Measurements from ENCODE around the gene PLCG1.
A peak's percentile ranks its signal among the peaks of the same experiment; 100 is the strongest.

Gene PLCG1

GRCh38 chr20:41139227-41140093 lies 2.1 kb downstream of the PLCG1 start:
- intact Hi-C loops (cut with DNase I), result no loop called here
- peak in 2 of 42 donors; percentile 13 to 18 for DNase-seq

GRCh38 chr20:41140226-41141133 lies 3.1 kb downstream of the PLCG1 start:
- no peak for DNase-seq
- intact Hi-C loops (cut with DNase I), result no loop called here

- intact Hi-C loops (cut with DNase I), result no loop called here
- no peak for DNase-seq
Measured at GRCh38 chr20:41141153-41141815, 3.9 kb downstream of the PLCG1 start.

GRCh38 chr20:41142245-41142644 lies 4.9 kb downstream of the PLCG1 start:
- intact Hi-C loops (cut with DNase I), result no loop called here

GRCh38 chr20:41142919-41143318 lies 5.6 kb downstream of the PLCG1 start:
- intact Hi-C loops (cut with DNase I), result no loop called here
- DNase-seq, result no peak

More at GRCh38 chr20:41142245-41142644, 4.9 kb downstream of the PLCG1 start:
- DNase-seq, result no peak

- DNase-seq, result no peak
- intact Hi-C loops (cut with DNase I), result no loop called here
Measured at GRCh38 chr20:41143354-41143753, 6.0 kb downstream of the PLCG1 start.

GRCh38 chr20:41145317-41145716 lies 8.0 kb downstream of the PLCG1 start:
- DNase-seq, result no peak
- intact Hi-C loops (cut with DNase I), result no loop called here

GRCh38 chr20:41145821-41146620 lies 8.7 kb downstream of the PLCG1 start:
- intact Hi-C loops (cut with DNase I), result no loop called here
- peak in 23 of 42 donors; percentile 16 to 79 (median 56) for DNase-seq

GRCh38 chr20:41147767-41148191 lies 10.4 kb downstream of the PLCG1 start:
- intact Hi-C loops (cut with DNase I), result no loop called here
- DNase-seq, result peak in 25 of 42 donors; percentile 28 to 83 (median 55)

GRCh38 chr20:41148942-41149341 lies 11.6 kb downstream of the PLCG1 start:
- intact Hi-C loops (cut with DNase I), result no loop called here
- DNase-seq, result no peak

GRCh38 chr20:41150664-41151063 lies 13.3 kb downstream of the PLCG1 start:
- no peak for DNase-seq
- intact Hi-C loops (cut with DNase I), result no loop called here

- intact Hi-C loops (cut with DNase I), result no loop called here
- DNase-seq, result peak in 1 of 42 donors; percentile 47
Measured at GRCh38 chr20:41151134-41151869, 14.0 kb downstream of the PLCG1 start.

- no peak for DNase-seq
- intact Hi-C loops (cut with DNase I), result no loop called here
Measured at GRCh38 chr20:41152108-41152757, 14.9 kb downstream of the PLCG1 start.

GRCh38 chr20:41154436-41155176 lies 17.3 kb downstream of the PLCG1 start:
- intact Hi-C loops (cut with DNase I), result no loop called here
- no peak for DNase-seq

- intact Hi-C loops (cut with DNase I), result no loop called here
- no peak for DNase-seq
Measured at GRCh38 chr20:41155261-41155660, 17.9 kb downstream of the PLCG1 start.

GRCh38 chr20:41158082-41158625 lies 20.8 kb downstream of the PLCG1 start:
- no peak for DNase-seq
- intact Hi-C loops (cut with DNase I), result no loop called here

All from head of caudate nucleus (tissue), 42 donors.